ENCODE measurements around the gene NR1H3.
"Not testable (repeated sequence)": the region's sequence is repeated elsewhere in the genome, so short reads cannot be mapped to it uniquely, and the experiment has no call there.

NR1H3 gene

GRCh38 chr11:47308050-47308823, 50.4 kb downstream of the NR1H3 start:
- DNase-seq = no peak

GRCh38 chr11:47314992-47315391, 57.2 kb downstream of the NR1H3 start:
- no peak for DNase-seq

- DNase-seq = not testable (repeated sequence)
These were observed 58.7 kb downstream of the NR1H3 start for GRCh38 chr11:47316501-47316900.

- DNase-seq = no peak
These were observed 59.5 kb downstream of the NR1H3 start for GRCh38 chr11:47317064-47317828.

- DNase-seq = no peak
These were observed 60.4 kb downstream of the NR1H3 start for GRCh38 chr11:47318166-47318565.
